Right ventricle myocardium inferior (tissue), 1 donor: ENCODE measurements around the gene SOX9. TPM values are rescaled to one million over a fixed set of nuclear protein-coding genes. Genes with fewer than 3 reads are reported as not detected.

ENCODE experiments used
- ATAC-seq: fragments of 200-7000 bp; cut with Tn5 transposase; one replicate; pipeline ENCODE4 v1.9.1; 2020; ENCODE audit warnings: mild to moderate bottlenecking, moderate library complexity
- DNase-seq: peaks from one replicate; pipeline ENCODE4 v3.0.0; 2021; ENCODE audit errors: missing footprints
- intact Hi-C: fragments of 100-400 bp; cut with DNase I; formaldehyde crosslinking; loops from one replicate; pipeline ENCODE4 v1.11.0; 2022
- total RNA-seq: library from RNA; stranded (reverse); fragmentation: NEBNext Ultra II Directional; extraction: Animal tissue kit (Norgen Biotek cat#: 25700); gene quantifications from one replicate; pipeline ENCODE4 v1.2.1, GENCODE V29; 2021
- donor health status: DM: no; HTN: yes; CAD: no; lungs with severe emphysema.

SOX9 gene
- total RNA-seq, 1 donor from 2014 or later: 13.8 TPM

DNA sequence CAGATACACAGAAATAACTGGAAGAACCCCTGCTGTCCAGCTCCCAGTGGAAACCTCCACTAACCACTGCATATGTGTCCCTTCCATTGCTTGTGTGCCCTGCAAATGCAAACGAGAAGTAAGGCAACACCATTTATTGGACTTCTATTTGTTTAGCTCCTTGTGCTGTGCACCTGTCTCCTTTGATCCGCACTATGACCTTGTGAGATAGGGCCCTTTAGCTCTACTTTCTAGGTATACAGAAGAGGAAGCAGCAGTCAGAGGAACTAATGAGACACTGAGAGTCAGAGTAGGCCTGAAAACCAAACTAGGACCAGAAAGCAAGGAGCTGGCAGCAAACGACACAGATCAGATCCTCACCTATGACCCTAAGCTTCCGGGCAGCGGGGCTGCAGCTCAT is 22.4 kb downstream of the SOX9 start:
- ATAC-seq: no peak
- intact Hi-C loops: no loop called here
- no peak for DNase-seq

- intact Hi-C loops: no loop called here
- ATAC-seq (no peak), DNase-seq (no peak)
Observed at GRCh38 chr17:72144101-72144500, 23.3 kb downstream of the SOX9 start.

GRCh38 chr17:72145562-72145961 is 24.7 kb downstream of the SOX9 start:
- no peak for ATAC-seq
- intact Hi-C loops: no loop called here

DNA sequence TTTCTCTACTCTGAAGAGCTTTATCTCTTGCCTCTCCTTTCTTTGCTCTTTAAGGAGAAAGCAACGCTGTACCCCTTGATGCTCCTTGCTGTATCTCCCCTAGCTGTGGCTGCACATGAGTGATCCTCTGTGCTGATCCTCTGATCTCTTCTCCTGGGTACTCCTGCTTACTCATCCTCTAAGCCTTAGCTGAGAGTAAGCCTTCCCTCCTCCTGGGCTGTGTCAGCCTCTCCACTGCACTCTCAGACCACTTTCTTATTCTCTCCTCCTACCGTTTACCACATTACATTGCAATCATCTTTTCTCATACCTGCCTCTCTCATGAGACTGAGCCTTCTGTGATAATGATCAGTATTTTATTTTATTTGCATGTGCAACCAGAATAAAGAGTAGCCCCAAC is 25.1 kb downstream of the SOX9 start:
- DNase-seq (no peak), ATAC-seq (no peak)

More at GRCh38 chr17:72145562-72145961, 24.7 kb downstream of the SOX9 start:
- DNase-seq: no peak

GRCh38 chr17:72146371-72146770 is 25.6 kb downstream of the SOX9 start:
- intact Hi-C loops: no loop called here
- no peak for DNase-seq
- ATAC-seq: no peak

More for the DNA sequence above, 25.1 kb downstream of the SOX9 start:
- intact Hi-C loops: no loop called here

GRCh38 chr17:72150632-72151460 is 30.0 kb downstream of the SOX9 start:
- ATAC-seq: peak; percentile 15
- intact Hi-C loops: no loop called here

GRCh38 chr17:72151565-72152386 is 31.0 kb downstream of the SOX9 start:
- DNase-seq (no peak), ATAC-seq (peak; percentile 90)
- intact Hi-C loops: no loop called here

More at GRCh38 chr17:72150632-72151460, 30.0 kb downstream of the SOX9 start:
- DNase-seq: no peak

DNA sequence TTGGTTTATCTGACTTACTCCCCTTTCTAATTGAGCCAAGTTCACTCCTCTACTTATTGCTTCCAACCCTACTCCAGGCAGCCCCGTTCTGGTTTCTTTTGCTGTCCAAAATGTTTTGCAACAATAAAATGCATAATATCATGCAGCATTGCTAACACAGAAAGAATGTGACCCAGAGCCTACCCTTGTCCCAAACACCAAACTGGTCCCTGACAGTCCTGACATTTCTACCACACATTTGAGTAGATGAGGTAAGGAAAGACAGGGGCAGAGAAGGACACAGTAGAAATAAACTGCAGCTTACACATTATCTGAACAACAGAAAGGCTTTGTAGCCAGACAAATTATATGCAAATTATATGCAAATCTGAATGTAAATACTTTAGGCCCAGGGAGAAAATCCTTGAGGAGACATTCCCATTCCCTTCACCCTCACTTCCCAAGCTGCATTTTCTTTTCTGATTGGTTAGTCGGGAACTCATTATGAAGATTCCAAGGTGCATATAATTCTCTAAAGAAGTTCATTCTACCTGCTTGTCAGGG is 31.6 kb downstream of the SOX9 start:
- intact Hi-C loops: no loop called here
- peak; percentile 73 for ATAC-seq
- DNase-seq: no peak

- no peak for DNase-seq
- intact Hi-C loops: no loop called here
- ATAC-seq: peak; percentile 40
Observed at GRCh38 chr17:72158895-72159885, 38.4 kb downstream of the SOX9 start.

- intact Hi-C loops: no loop called here
- DNase-seq (no peak), ATAC-seq (no peak)
Observed at GRCh38 chr17:72162569-72162968, 41.7 kb downstream of the SOX9 start.

GRCh38 chr17:72163474-72163873 is 42.7 kb downstream of the SOX9 start:
- DNase-seq (no peak), ATAC-seq (peak; percentile 79)
- intact Hi-C loops: no loop called here

DNA sequence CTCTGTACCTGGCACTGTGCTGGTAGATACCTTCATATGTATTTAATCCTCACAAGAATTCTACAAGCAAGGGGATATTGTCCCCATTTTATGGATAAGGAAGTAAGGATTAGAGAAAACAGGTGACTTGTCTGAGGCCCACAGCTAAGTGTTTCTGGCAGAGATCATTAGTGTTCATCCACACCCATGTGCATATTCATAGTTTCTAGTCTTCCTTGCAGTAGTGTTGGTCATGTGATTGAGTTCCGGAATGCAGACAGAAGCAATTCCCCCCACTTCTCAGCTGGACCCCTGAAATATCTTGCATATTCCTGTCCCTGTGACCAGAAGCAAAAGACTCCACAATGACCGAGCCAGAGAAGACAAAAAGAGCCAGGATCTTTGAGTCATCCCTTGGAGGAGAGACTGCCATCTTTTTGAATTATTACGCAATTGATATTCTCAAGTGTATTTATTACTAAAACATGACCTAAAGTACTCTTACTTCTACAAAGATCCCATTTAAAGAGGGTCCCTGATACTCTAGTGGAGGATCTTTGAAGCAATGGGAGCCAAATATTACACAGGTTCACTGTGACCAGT is 43.4 kb downstream of the SOX9 start:
- peak; percentile 68 for ATAC-seq
- intact Hi-C loops: no loop called here

DNA sequence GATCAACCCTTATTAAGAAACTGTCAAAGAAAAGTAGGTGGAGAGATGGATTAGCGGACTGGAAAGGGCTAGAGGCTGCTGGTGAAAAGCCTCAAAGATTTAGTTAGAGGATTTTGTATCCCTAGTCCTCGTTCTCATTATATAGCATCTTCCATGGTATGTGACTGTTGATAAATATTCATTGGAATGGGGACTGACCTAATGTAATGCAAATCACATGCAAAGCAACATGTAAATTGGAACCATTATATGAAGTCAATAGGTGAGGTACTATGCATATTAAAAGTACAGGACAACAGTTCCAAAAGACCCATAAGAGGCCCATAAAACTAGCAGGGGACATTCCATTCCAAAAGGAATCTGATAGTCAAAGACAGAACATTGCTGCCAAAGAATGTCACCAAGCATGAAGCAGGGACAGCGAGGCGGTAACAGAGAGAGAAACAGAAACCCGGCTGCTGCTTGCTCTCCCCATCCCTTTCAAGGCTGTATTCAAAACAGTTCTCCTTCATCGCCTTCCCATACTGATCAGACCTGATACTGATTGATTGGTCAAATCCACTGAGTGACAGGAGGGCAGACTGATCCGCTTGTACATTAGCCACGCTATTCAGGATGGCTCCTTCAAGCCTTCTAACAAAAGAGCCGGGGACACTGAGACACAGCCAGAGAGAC is 44.5 kb downstream of the SOX9 start:
- DNase-seq (no peak), ATAC-seq (no peak)
- intact Hi-C loops: loop anchor here (5.0 kb wide), 1 partner anchor 43 kb away; the partner anchor contains the start of gene SOX9

More for the DNA sequence above, 43.4 kb downstream of the SOX9 start:
- DNase-seq: no peak

GRCh38 chr17:72165867-72166439 is 45.1 kb downstream of the SOX9 start:
- DNase-seq (no peak), ATAC-seq (peak; percentile 48)
- intact Hi-C loops: loop anchor here (5.0 kb wide), 1 partner anchor 44 kb away; the partner anchor contains the start of gene SOX9

DNA sequence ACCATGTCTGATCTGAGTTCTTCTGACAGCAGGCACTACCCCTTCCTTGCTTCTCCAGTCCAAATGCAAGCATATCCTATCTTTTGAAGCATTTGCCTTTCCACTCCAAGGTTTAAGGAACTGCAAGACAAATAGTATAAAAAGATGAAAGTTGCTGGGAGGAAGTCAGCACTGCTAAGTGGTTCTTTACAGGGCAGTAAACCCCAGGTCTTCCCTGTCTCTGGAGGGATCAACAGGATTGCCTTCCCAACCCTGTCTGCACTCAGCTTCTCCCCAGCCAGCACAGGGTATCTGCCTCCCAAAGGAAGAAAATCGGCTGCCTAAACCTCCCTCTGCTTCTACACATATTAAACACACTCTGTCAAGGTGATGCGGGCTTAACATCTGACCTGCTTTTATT is 46.8 kb downstream of the SOX9 start:
- DNase-seq (no peak), ATAC-seq (no peak)
- intact Hi-C loops: loop anchor here (5.0 kb wide), 1 partner anchor 45 kb away; the partner anchor contains the start of gene SOX9

GRCh38 chr17:72169823-72170222 is 49.0 kb downstream of the SOX9 start:
- DNase-seq (no peak), ATAC-seq (no peak)
- intact Hi-C loops: loop anchor here (5.0 kb wide), 1 partner anchor 48 kb away; the partner anchor contains the start of gene SOX9
